B cell (primary cell): Measurements from ENCODE around the gene CD1D.

Experiments
- EZH2 ChIP-seq: IDR thresholded peaks from 2 replicates; pipeline ENCODE4 v1.6.1; 2012; ENCODE audit warnings: borderline replicate concordance, low read depth, mild to moderate bottlenecking, moderate library complexity, low read length; ENCODE audit not compliant: insufficient read depth, poor library complexity, severe bottlenecking
- TF ChIP-seq, protein P1 (sequence below): fragments of 200-600 bp; IDR thresholded peaks from one replicate; pipeline ENCODE4 v1.8.0; 2022; ENCODE audit warnings: antibody characterized with exemption, mild to moderate bottlenecking

DNA sequence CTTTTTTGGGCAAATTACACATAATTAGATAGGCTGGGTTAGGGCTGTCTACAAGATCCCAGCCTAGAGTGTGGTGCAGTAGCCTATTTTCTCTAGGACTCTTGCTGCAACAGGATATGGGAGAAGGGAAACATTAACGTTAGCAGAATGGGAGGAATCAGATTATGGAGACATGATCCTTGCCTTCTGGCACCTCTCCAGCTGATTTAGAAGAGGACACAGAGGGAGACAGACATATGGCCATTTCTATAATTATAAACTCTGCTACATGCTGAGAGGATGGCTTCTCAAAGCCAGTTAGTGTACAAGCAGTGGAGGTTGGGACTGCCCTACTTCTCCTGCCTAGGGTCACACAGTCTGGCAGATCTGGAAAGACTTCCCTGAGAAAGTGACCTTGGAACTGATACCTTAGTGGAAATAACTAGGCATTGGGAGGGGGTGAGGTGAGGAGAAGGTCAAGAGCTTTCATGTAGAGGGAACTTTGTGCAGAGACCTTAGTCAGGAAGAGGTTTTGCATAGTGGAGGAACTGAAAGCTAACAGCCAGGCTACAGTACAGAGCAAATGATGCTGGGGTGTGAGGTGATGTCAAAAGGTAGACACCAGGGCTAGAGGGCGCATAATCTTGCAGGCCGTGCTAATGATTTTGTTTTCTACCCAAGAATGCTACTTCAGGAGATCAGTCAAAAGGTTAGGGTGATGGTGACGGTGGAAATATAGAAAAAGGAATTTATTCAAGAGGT, 1.2 kb upstream of the CD1D start:
- TF ChIP-seq, protein P1, sequence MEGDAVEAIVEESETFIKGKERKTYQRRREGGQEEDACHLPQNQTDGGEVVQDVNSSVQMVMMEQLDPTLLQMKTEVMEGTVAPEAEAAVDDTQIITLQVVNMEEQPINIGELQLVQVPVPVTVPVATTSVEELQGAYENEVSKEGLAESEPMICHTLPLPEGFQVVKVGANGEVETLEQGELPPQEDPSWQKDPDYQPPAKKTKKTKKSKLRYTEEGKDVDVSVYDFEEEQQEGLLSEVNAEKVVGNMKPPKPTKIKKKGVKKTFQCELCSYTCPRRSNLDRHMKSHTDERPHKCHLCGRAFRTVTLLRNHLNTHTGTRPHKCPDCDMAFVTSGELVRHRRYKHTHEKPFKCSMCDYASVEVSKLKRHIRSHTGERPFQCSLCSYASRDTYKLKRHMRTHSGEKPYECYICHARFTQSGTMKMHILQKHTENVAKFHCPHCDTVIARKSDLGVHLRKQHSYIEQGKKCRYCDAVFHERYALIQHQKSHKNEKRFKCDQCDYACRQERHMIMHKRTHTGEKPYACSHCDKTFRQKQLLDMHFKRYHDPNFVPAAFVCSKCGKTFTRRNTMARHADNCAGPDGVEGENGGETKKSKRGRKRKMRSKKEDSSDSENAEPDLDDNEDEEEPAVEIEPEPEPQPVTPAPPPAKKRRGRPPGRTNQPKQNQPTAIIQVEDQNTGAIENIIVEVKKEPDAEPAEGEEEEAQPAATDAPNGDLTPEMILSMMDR = peak; percentile 32
- TF ChIP-seq EZH2 = no peak
